Liver (tissue), 9 donors: ENCODE measurements around the gene PDLIM7. TPM values are rescaled to one million over a fixed set of nuclear protein-coding genes. Genes with fewer than 3 reads are reported as not detected.

ENCODE experiments used
- DNase-seq: peaks from one replicate; pipeline ENCODE4 v3.0.0-alpha.2; 2017; ENCODE audit warnings: low spot score
- H3K27ac ChIP-seq, 2 donors: one replicate each; pipeline ENCODE4 v1.7.0; 2013; ENCODE audit warnings: inconsistent platforms in 2 of 2, low read length in 2 of 2, control low read depth in 1 of 2, low read depth in 1 of 2, mild to moderate bottlenecking in 1 of 2
- H3K27me3 ChIP-seq, 4 donors: one replicate each; pipeline versions ENCODE4 v1.6.1 to v1.7.0; 2013; ENCODE audit warnings: low read length in 3 of 4, inconsistent platforms in 1 of 4, mild to moderate bottlenecking in 1 of 4, moderate library complexity in 1 of 4; ENCODE audit not compliant: control insufficient read depth in 4 of 4, insufficient read depth in 4 of 4
- H3K36me3 ChIP-seq, 4 donors: one replicate each; pipeline versions ENCODE4 v1.6.1 to v1.7.0; 2013; ENCODE audit warnings: low read length in 3 of 4, mild to moderate bottlenecking in 3 of 4, low read depth in 1 of 4, moderate library complexity in 1 of 4; ENCODE audit not compliant: control insufficient read depth in 4 of 4, insufficient read depth in 3 of 4
- H3K4me1 ChIP-seq, 4 donors: one replicate each; pipeline versions ENCODE4 v1.6.1 to v1.7.0; 2013; ENCODE audit warnings: low read length in 3 of 4, mild to moderate bottlenecking in 3 of 4, moderate library complexity in 1 of 4; ENCODE audit not compliant: control insufficient read depth in 4 of 4, insufficient read depth in 4 of 4
- H3K4me3 ChIP-seq, 3 donors: one replicate each; pipeline versions ENCODE4 v1.6.1 to v1.7.0; 2013; ENCODE audit warnings: low read length in 3 of 3, control low read depth in 1 of 3, low read depth in 1 of 3, mild to moderate bottlenecking in 1 of 3
- H3K9ac ChIP-seq, 2 donors: one replicate each; pipeline ENCODE4 v1.7.0; 2013; ENCODE audit warnings: low read length in 2 of 2, mild to moderate bottlenecking in 2 of 2, moderate library complexity in 2 of 2, control low read depth in 1 of 2, low read depth in 1 of 2
- H3K9me3 ChIP-seq, 4 donors: one replicate each; pipeline versions ENCODE4 v1.6.1 to v1.7.0; 2013; ENCODE audit warnings: low read length in 3 of 4; ENCODE audit not compliant: control insufficient read depth in 4 of 4
- ATF3 ChIP-seq: IDR thresholded peaks from 2 replicates; pipeline ENCODE4 v1.6.1; 2016; ENCODE audit warnings: antibody characterized with exemption
- CTCF ChIP-seq: fragments of 150-350 bp; IDR thresholded peaks from 2 replicates; pipeline ENCODE4 v1.5.1; 2017; ENCODE audit warnings: improper control_type of control experiment, low read depth, low read length; ENCODE audit not compliant: missing input control
- FOXA1 ChIP-seq: IDR thresholded peaks from 2 replicates; pipeline ENCODE4 v1.6.1; 2016; ENCODE audit warnings: antibody characterized with exemption
- FOXA2 ChIP-seq: IDR thresholded peaks from 2 replicates; pipeline ENCODE4 v1.6.1; 2016; ENCODE audit warnings: antibody characterized with exemption
- GABPA ChIP-seq, 2 donors: IDR thresholded peaks in 1 of 2; conservative IDR thresholded peaks in 1 of 2; 2 replicates each; pipeline ENCODE4 v1.6.1; 2016; ENCODE audit warnings: antibody characterized with exemption in 2 of 2, mild to moderate bottlenecking in 1 of 2, moderate library complexity in 1 of 2
- HNF4A ChIP-seq, 2 donors: conservative IDR thresholded peaks; 2 replicates each; pipeline ENCODE4 v1.6.1; 2016; ENCODE audit warnings: antibody characterized with exemption in 2 of 2, mild to moderate bottlenecking in 2 of 2
- HNF4G ChIP-seq: IDR thresholded peaks from 2 replicates; pipeline ENCODE4 v1.6.1; 2016; ENCODE audit warnings: antibody characterized with exemption
- JUND ChIP-seq, 2 donors: IDR thresholded peaks; 2 replicates each; pipeline ENCODE4 v1.6.1; 2016; ENCODE audit warnings: antibody characterized with exemption in 2 of 2
- MAX ChIP-seq: IDR thresholded peaks from 2 replicates; pipeline ENCODE4 v1.6.1; 2016; ENCODE audit warnings: antibody characterized with exemption
- NR2F2 ChIP-seq: IDR thresholded peaks from 2 replicates; pipeline ENCODE4 v1.6.1; 2016; ENCODE audit warnings: antibody characterized with exemption
- REST ChIP-seq: IDR thresholded peaks from 2 replicates; pipeline ENCODE4 v1.6.1; 2016; ENCODE audit warnings: antibody characterized with exemption, mild to moderate bottlenecking
- RXRA ChIP-seq, 2 donors: IDR thresholded peaks; 2 replicates each; pipeline ENCODE4 v1.6.1; 2017 to 2018; ENCODE audit warnings: antibody characterized with exemption in 2 of 2, mild to moderate bottlenecking in 1 of 2
- SP1 ChIP-seq: IDR thresholded peaks from 2 replicates; pipeline ENCODE4 v1.6.1; 2018; ENCODE audit warnings: antibody characterized with exemption, mild to moderate bottlenecking
- YY1 ChIP-seq: IDR thresholded peaks from 2 replicates; pipeline ENCODE4 v1.6.1; 2016; ENCODE audit warnings: antibody characterized with exemption, mild to moderate bottlenecking
- ZBTB33 ChIP-seq: IDR thresholded peaks from 2 replicates; pipeline ENCODE4 v1.6.1; 2016; ENCODE audit warnings: antibody characterized with exemption
- WGBS: extraction: QIAGEN DNeasy Blood & Tissue Kit; methylation state at CpG from one replicate; pipeline ENCODE4 v1.1.7; 2013; 5-methylcytosine and 5-hydroxymethylcytosine counted together
- polyA plus RNA-seq, 2 donors: library from polyadenylated mRNA; stranded (reverse) in 1 of 2; unstranded in 1 of 2; fragments of 200-250 nt in 1 of 2; fragments of >200 nt in 1 of 2; fragmentation: Nextera tagmentation in 1 of 2; extraction: Ambion mirVana in 1 of 2; gene quantifications; one replicate each; pipeline versions ENCODE4 v1.2.1 to v1.2.3, GENCODE V29; 2013 to 2015
- total RNA-seq, 2 donors: library from RNA; depleted of rRNA; stranded (reverse); fragments of >200 nt; gene quantifications; one replicate each; pipeline ENCODE4 v1.2.3, GENCODE V29; 2014
- donor health status: healthy.
- donor health status: healthy.
- donor health status: healthy.
- donor health status: healthy.
- donor health status: healthy.

The PDLIM7 gene
- total and polyA plus RNA-seq, 4 donors: 5.5 to 36.0 (median 8.5) TPM

- Histone ChIP-seq H3K27me3 (no peaks in the 10 kb centered on the region), H3K36me3 (peaks cover 0 to 4% (median under 1%) of the 10 kb centered on the region in 4 donors), H3K4me1 (peaks cover 0 to 15% (median 3%) of the 10 kb centered on the region in 4 donors), H3K9me3 (no peaks in the 10 kb centered on the region), H3K4me3 (no peak overlapping the region), H3K27ac (no peak overlapping the region), H3K9ac (no peak overlapping the region)
- no peak for DNase-seq
- TF ChIP-seq FOXA2: no peak
- no peak for TF ChIP-seq JUND (IDR thresholded peaks at IDR 0.05)
- WGBS: 97% methylated on average over 54 of the region's 54 CpGs
These were observed 5.2 kb downstream of the PDLIM7 start for GRCh38 chr5:177491983-177492746.

GRCh38 chr5:177491429-177491945 is 5.9 kb downstream of the PDLIM7 start:
- 75% methylated on average over 43 of the region's 43 CpGs for WGBS
- Histone ChIP-seq H3K27me3 (no peaks in the 10 kb centered on the region), H3K9me3 (no peaks in the 10 kb centered on the region), H3K9ac (no peak overlapping the region), H3K4me3 (no peak overlapping the region), H3K36me3 (peaks cover 0 to 4% (median under 1%) of the 10 kb centered on the region in 4 donors), H3K27ac (no peak overlapping the region), H3K4me1 (peaks cover 0 to 12% (median 2%) of the 10 kb centered on the region in 4 donors)
- DNase-seq: peak; percentile 73
- peak; percentile 33 for TF ChIP-seq CTCF
- TF ChIP-seq HNF4G: no peak

- Histone ChIP-seq H3K9ac (no peak overlapping the region), H3K4me3 (no peak overlapping the region), H3K27ac (no peak overlapping the region), H3K4me1 (peaks cover 0 to 8% (median 1%) of the 10 kb centered on the region in 4 donors), H3K36me3 (peaks cover 0 to 4% (median under 1%) of the 10 kb centered on the region in 4 donors), H3K27me3 (no peaks in the 10 kb centered on the region), H3K9me3 (no peaks in the 10 kb centered on the region)
- DNase-seq: no peak
- TF ChIP-seq ATF3 (no peak), ZBTB33 (no peak), RXRA (IDR thresholded peaks at IDR 0.05) (no peak), HNF4A (conservative IDR thresholded peaks at IDR 0.05) (no peak), JUND (IDR thresholded peaks at IDR 0.05) (no peak), FOXA1 (no peak), NR2F2 (no peak), GABPA (IDR thresholded peaks at IDR 0.05 in 1 of 2, conservative IDR thresholded peaks at IDR 0.05 in 1 of 2) (no peak), CTCF (no peak), SP1 (no peak), MAX (no peak), REST (no peak), HNF4G (no peak), YY1 (no peak)
- WGBS: 94% methylated on average over 16 of the region's 16 CpGs
These were observed 6.4 kb downstream of the PDLIM7 start for GRCh38 chr5:177490992-177491391.
